Testis (tissue), 5 donors: ENCODE results near the gene DSG3. TPM values are rescaled to one million over a fixed set of nuclear protein-coding genes. Genes with fewer than 3 reads are reported as not detected.

Source experiments
- DNase-seq: peaks from one replicate; pipeline ENCODE4 v3.0.0-alpha.2; 2019
- H3K27ac ChIP-seq, 2 donors: fragments of 200-600 bp; sonication (generic); one replicate each; pipeline ENCODE4 v1.5.1; 2019
- H3K27me3 ChIP-seq: fragments of 200-600 bp; sonication (generic); one replicate; pipeline ENCODE4 v1.5.1; 2019
- H3K36me3 ChIP-seq: fragments of 200-600 bp; sonication (generic); one replicate; pipeline ENCODE4 v1.5.1; 2017; ENCODE audit warnings: low read depth; ENCODE audit errors: missing control alignments
- H3K4me1 ChIP-seq: fragments of 200-600 bp; sonication (generic); one replicate; pipeline ENCODE4 v1.5.1; 2019
- H3K4me3 ChIP-seq, 2 donors: fragments of 200-600 bp; sonication (generic); one replicate each; pipeline ENCODE4 v1.5.1; 2017 to 2019
- H3K9me3 ChIP-seq: fragments of 200-600 bp; sonication (generic); one replicate; pipeline ENCODE4 v1.5.1; 2017
- POLR2A ChIP-seq: fragments of 450-650 bp; IDR thresholded peaks from one replicate; pipeline ENCODE4 v1.6.1; 2017; ENCODE audit warnings: antibody characterized with exemption, mild to moderate bottlenecking, moderate library complexity
- WGBS, 2 donors: methylation state at CpG; one replicate each; pipeline ENCODE4 v1.1.5; 2018; 5-methylcytosine and 5-hydroxymethylcytosine counted together
- intact Hi-C: fragments of 100-400 bp; cut with DNase I; formaldehyde crosslinking; loops from one replicate; pipeline ENCODE4 v1.15.1; 2023; ENCODE audit warnings: low total_unique reads
- long read RNA-seq, 2 donors: transcript quantifications; one replicate each; lab custom pipeline, GENCODE V29; 2026
- polyA plus RNA-seq: library from polyadenylated mRNA; stranded (reverse); fragments of 350-450 nt; fragmentation: Illumina TruSeq; extraction: RNeasy Lipid Tissue Mini Kit (QIAGEN cat#74804); gene quantifications from one replicate; pipeline ENCODE4 v1.2.3, GENCODE V29; 2014; ENCODE audit warnings: low read depth, low replicate concordance; ENCODE audit not compliant: insufficient read depth
- total RNA-seq, 2 donors: library from RNA; depleted of rRNA; stranded (reverse); fragments of >200 nt; gene quantifications; one replicate each; pipeline ENCODE4 v1.2.3, GENCODE V29; 2016
- TF ChIP-seq, protein P1 (sequence below), 3 experiments: fragments of 450-650 bp in 2 of 3; fragments of 200-600 bp in 1 of 3; sonication (generic) in 1 of 3; IDR thresholded peaks; one replicate each; pipeline ENCODE4 v1.5.1; 2016 to 2019; ENCODE audit warnings: antibody characterized with exemption in 3 of 3, mild to moderate bottlenecking in 2 of 3, moderate library complexity in 1 of 3

DSG3 gene, protein sequence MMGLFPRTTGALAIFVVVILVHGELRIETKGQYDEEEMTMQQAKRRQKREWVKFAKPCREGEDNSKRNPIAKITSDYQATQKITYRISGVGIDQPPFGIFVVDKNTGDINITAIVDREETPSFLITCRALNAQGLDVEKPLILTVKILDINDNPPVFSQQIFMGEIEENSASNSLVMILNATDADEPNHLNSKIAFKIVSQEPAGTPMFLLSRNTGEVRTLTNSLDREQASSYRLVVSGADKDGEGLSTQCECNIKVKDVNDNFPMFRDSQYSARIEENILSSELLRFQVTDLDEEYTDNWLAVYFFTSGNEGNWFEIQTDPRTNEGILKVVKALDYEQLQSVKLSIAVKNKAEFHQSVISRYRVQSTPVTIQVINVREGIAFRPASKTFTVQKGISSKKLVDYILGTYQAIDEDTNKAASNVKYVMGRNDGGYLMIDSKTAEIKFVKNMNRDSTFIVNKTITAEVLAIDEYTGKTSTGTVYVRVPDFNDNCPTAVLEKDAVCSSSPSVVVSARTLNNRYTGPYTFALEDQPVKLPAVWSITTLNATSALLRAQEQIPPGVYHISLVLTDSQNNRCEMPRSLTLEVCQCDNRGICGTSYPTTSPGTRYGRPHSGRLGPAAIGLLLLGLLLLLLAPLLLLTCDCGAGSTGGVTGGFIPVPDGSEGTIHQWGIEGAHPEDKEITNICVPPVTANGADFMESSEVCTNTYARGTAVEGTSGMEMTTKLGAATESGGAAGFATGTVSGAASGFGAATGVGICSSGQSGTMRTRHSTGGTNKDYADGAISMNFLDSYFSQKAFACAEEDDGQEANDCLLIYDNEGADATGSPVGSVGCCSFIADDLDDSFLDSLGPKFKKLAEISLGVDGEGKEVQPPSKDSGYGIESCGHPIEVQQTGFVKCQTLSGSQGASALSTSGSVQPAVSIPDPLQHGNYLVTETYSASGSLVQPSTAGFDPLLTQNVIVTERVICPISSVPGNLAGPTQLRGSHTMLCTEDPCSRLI
- total RNA-seq (under 1 TPM; 0.16 to 0.19 TPM), polyA plus RNA-seq (0.16 TPM)
- long read RNA-seq, donor 1: 0 reads
- long read RNA-seq, donor 2: 0 reads

- peak within 1 kb of the TSS; percentile 21 to 38 for H3K4me3 ChIP-seq
- H3K9me3 ChIP-seq: no peaks in the 10 kb centered on the region
- no peaks in the 10 kb centered on the region for H3K27me3 ChIP-seq
- WGBS, 2 donors: 34 to 36% methylated on average over 9 of the region's 9 CpGs
- DNase-seq: no peak
- intact Hi-C loops: no loop called here
- no peak within 1 kb of the TSS for H3K27ac ChIP-seq
- no peaks in the 10 kb centered on the region for H3K4me1 ChIP-seq
- TF ChIP-seq POLR2A: no peak
- TF ChIP-seq, protein P1, sequence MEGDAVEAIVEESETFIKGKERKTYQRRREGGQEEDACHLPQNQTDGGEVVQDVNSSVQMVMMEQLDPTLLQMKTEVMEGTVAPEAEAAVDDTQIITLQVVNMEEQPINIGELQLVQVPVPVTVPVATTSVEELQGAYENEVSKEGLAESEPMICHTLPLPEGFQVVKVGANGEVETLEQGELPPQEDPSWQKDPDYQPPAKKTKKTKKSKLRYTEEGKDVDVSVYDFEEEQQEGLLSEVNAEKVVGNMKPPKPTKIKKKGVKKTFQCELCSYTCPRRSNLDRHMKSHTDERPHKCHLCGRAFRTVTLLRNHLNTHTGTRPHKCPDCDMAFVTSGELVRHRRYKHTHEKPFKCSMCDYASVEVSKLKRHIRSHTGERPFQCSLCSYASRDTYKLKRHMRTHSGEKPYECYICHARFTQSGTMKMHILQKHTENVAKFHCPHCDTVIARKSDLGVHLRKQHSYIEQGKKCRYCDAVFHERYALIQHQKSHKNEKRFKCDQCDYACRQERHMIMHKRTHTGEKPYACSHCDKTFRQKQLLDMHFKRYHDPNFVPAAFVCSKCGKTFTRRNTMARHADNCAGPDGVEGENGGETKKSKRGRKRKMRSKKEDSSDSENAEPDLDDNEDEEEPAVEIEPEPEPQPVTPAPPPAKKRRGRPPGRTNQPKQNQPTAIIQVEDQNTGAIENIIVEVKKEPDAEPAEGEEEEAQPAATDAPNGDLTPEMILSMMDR (IDR thresholded peaks at IDR 0.05): no peak
- H3K36me3 ChIP-seq: no peaks in the 10 kb centered on the region
Observed at GRCh38 chr18:31447530-31448191, at the start of gene DSG3. TSS of gene DSG3 (plus strand) at chr18:31447741. CDS start at chr18:31447878, 137 bp downstream.

- no peaks in the 10 kb centered on the region for H3K4me1 ChIP-seq
Observed at GRCh38 chr18:31398191-31398590, 49.4 kb upstream of the DSG3 start.

GRCh38 chr18:31399306-31400032 lies 48.1 kb upstream of the DSG3 start:
- 51 to 58% methylated on average over 6 of the region's 6 CpGs for WGBS, 2 donors

More at GRCh38 chr18:31398191-31398590, 49.4 kb upstream of the DSG3 start:
- no peak overlapping the region for H3K27ac ChIP-seq
- H3K27me3 ChIP-seq: no peaks in the 10 kb centered on the region
- WGBS, 2 donors: 45 to 52% methylated on average over 2 of the region's 2 CpGs
- no peak for TF ChIP-seq POLR2A
- TF ChIP-seq, protein P1 (IDR thresholded peaks at IDR 0.05): no peak
- no peak for DNase-seq
- H3K9me3 ChIP-seq: no peaks in the 10 kb centered on the region
- intact Hi-C loops: no loop called here
- no peak overlapping the region for H3K4me3 ChIP-seq
- H3K36me3 ChIP-seq: no peaks in the 10 kb centered on the region

More at GRCh38 chr18:31399306-31400032, 48.1 kb upstream of the DSG3 start:
- DNase-seq: no peak
- Histone ChIP-seq H3K27me3 (no peaks in the 10 kb centered on the region), H3K27ac (no peak overlapping the region), H3K4me1 (no peaks in the 10 kb centered on the region), H3K36me3 (no peaks in the 10 kb centered on the region), H3K4me3 (no peak overlapping the region), H3K9me3 (no peaks in the 10 kb centered on the region)
- TF ChIP-seq, protein P1 (IDR thresholded peaks at IDR 0.05): no peak
- no peak for TF ChIP-seq POLR2A
- intact Hi-C loops: no loop called here
